KOPT-K1 (cell line): ENCODE measurements around the gene ULK4.

ENCODE experiments used
- H3K27ac ChIP-seq: fragments of 200-600 bp; sonication (generic); 2 replicates; pipeline ENCODE4 v1.5.1; 2016; ENCODE audit warnings: antibody characterized with exemption, mild to moderate bottlenecking, low read depth, low read length; ENCODE audit not compliant: poor library complexity, severe bottlenecking
- H3K36me3 ChIP-seq: fragments of 200-600 bp; sonication (generic); 2 replicates; pipeline ENCODE4 v1.5.1; 2017; ENCODE audit warnings: antibody characterized with exemption, mild to moderate bottlenecking, low read length, moderate library complexity; ENCODE audit not compliant: insufficient read depth
- H3K9me3 ChIP-seq: fragments of 200-600 bp; sonication (generic); 2 replicates; pipeline ENCODE4 v1.5.1; 2017; ENCODE audit warnings: antibody characterized with exemption, low read length, mild to moderate bottlenecking; ENCODE audit not compliant: insufficient read depth, poor library complexity, severe bottlenecking

The ULK4 gene

GRCh38 chr3:41321642-41321980 lies 640.3 kb downstream of the ULK4 start:
- Histone ChIP-seq H3K27ac (no peak overlapping the region), H3K36me3 (no peaks in the 10 kb centered on the region), H3K9me3 (no peaks in the 10 kb centered on the region)

DNA sequence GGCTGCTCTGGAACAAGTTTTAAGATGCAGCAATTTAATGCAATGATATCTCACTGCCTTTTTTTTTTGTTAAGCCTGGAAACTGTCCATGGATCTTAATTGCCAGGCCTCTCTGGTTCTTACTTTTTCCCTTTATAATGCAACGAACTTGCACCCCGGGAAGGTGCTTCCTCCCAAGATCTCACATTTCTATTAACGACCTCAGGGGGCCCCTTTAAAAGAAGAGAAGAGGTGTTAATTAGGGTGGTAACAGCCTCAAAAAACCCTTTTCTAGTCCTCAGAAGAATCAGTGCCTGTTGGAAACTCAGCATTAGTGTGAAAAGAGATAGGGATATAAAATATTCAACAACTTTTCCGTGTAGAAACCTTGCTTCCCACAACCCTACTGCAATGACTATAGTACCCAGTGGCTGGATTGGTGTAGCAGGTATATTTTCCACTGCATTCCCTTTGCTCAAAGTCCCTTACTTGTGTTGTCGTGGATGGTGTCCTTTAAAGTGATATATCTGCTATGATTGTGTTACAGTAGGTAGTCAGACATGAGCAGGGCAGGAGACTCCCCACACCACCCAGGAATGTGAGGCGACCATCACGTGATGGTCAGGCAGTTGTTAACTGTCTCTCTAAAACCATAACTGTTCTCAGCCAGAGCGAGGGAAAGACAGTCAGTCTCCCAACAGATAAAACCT lies 640.8 kb downstream of the ULK4 start:
- no peak overlapping the region for H3K27ac ChIP-seq

GRCh38 chr3:41318520-41318919 lies 643.4 kb downstream of the ULK4 start:
- Histone ChIP-seq H3K27ac (no peak overlapping the region), H3K36me3 (no peaks in the 10 kb centered on the region), H3K9me3 (no peaks in the 10 kb centered on the region)

More for the DNA sequence above, 640.8 kb downstream of the ULK4 start:
- H3K36me3 ChIP-seq, result no peaks in the 10 kb centered on the region
- H3K9me3 ChIP-seq, result no peaks in the 10 kb centered on the region

- H3K9me3 ChIP-seq, result no peaks in the 10 kb centered on the region
- no peak overlapping the region for H3K27ac ChIP-seq
- no peaks in the 10 kb centered on the region for H3K36me3 ChIP-seq
Measured at GRCh38 chr3:41317718-41318117, 644.2 kb downstream of the ULK4 start.

GRCh38 chr3:41317298-41317697 lies 644.6 kb downstream of the ULK4 start:
- Histone ChIP-seq H3K27ac (no peak overlapping the region), H3K36me3 (no peaks in the 10 kb centered on the region), H3K9me3 (no peaks in the 10 kb centered on the region)

DNA sequence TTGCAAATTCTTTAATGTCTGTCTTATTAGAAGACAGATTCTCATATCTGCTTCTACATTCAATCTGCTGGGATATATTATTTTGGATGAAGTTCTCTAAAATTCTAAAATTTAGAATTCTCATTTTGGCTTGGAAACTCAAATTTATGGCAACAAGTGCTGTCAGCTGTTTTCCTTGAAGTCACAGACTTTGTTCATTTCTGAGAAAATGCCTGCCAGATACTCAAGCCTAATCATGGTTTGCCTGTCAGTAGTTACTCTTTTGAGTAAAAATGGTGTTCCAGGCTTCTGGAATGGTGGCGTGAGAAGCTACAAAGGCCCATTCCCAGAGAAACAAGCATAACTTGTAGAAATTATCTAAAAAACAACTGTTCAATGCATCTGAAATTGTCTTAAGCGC lies 646.8 kb downstream of the ULK4 start:
- H3K9me3 ChIP-seq, result no peaks in the 10 kb centered on the region

GRCh38 chr3:41308119-41308518 lies 653.8 kb downstream of the ULK4 start:
- H3K27ac ChIP-seq, result no peak overlapping the region
- no peaks in the 10 kb centered on the region for H3K9me3 ChIP-seq
- no peaks in the 10 kb centered on the region for H3K36me3 ChIP-seq

More for the DNA sequence above, 646.8 kb downstream of the ULK4 start:
- no peaks in the 10 kb centered on the region for H3K36me3 ChIP-seq
- no peak overlapping the region for H3K27ac ChIP-seq

DNA sequence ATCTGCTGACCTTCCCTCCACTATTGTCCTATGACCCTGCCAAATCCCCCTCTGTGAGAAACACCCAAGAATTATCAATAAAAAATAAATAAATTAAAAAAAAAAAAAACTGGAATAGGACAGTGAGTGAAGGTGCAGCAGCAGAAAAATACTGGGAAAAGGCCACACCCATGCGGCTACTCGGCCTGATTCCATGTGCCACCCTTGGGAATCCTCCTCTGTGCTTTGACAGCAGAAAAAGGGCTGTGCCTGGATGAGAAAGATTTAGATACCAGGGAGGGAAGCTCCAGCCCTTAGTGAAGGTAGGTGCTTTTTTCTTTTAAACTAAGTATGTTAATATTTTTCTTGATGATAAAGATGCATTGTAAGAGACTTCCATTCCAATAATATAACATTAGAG lies 654.8 kb downstream of the ULK4 start:
- Histone ChIP-seq H3K9me3 (no peaks in the 10 kb centered on the region), H3K27ac (no peak overlapping the region), H3K36me3 (no peaks in the 10 kb centered on the region)

DNA sequence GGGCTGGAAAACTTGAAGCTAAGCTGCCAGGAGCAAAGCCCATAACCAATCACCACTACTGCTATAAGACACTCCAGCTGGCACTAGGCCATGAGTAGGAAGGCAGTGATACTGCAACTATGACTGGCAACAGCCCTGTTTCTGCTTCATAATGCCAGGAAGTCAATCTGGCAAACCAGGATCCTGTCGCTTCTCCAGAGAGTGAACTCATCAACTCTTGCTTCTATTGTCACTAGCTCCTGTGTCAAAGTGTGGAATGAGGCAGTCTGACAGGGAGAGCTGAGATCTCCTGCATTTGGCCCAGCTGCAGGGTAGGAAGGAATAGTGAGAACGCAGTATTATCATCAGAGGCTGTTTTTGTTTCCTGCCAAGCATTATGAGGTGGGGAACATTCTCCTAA lies 657.3 kb downstream of the ULK4 start:
- no peaks in the 10 kb centered on the region for H3K36me3 ChIP-seq
- H3K9me3 ChIP-seq, result no peaks in the 10 kb centered on the region
- no peak overlapping the region for H3K27ac ChIP-seq

- Histone ChIP-seq H3K27ac (no peak overlapping the region), H3K9me3 (no peaks in the 10 kb centered on the region), H3K36me3 (no peaks in the 10 kb centered on the region)
Measured at GRCh38 chr3:41302295-41302694, 659.6 kb downstream of the ULK4 start.

DNA sequence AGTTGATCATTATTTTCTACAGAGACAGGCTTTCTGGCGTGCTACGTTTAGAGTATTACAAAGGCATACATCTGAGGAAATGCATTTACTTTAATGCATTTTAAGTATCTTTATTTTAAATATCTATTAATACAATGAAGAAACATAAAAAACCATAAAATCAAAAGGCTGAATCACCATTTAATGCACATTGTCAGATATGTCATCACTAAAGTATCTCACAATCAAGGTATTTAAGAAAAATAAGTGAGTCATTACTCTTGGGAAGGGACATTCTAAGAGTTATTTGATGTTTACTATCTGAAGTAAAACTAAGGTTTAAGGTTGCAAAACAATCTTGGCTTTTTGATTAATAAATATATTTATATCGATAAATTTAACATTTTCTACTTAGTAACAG lies 660.4 kb downstream of the ULK4 start:
- H3K36me3 ChIP-seq, result no peaks in the 10 kb centered on the region
- no peaks in the 10 kb centered on the region for H3K9me3 ChIP-seq

DNA sequence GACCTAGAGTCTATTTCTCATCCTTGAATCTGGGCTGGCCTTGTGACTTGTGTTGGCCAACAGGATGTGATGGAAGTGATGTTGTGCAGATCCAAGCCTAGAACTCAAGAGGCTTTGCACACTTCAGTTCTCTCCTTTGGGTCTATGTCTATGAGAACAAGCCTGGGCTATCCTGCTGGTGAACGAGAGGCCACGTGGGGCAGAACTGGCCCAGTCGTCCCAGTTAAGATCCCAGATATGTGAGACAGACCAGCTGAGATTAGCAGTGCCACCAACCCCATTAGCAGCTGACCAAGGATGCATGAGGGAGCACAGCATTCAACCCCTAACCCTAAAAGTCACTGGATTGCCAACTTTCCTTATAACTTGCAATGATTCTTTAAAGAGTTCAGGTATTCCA lies 662.9 kb downstream of the ULK4 start:
- Histone ChIP-seq H3K27ac (no peak overlapping the region), H3K9me3 (no peaks in the 10 kb centered on the region), H3K36me3 (no peaks in the 10 kb centered on the region)

More for the DNA sequence above, 660.4 kb downstream of the ULK4 start:
- H3K27ac ChIP-seq, result no peak overlapping the region

GRCh38 chr3:41297750-41298149 lies 664.2 kb downstream of the ULK4 start:
- Histone ChIP-seq H3K36me3 (no peaks in the 10 kb centered on the region), H3K27ac (no peak overlapping the region), H3K9me3 (no peaks in the 10 kb centered on the region)

DNA sequence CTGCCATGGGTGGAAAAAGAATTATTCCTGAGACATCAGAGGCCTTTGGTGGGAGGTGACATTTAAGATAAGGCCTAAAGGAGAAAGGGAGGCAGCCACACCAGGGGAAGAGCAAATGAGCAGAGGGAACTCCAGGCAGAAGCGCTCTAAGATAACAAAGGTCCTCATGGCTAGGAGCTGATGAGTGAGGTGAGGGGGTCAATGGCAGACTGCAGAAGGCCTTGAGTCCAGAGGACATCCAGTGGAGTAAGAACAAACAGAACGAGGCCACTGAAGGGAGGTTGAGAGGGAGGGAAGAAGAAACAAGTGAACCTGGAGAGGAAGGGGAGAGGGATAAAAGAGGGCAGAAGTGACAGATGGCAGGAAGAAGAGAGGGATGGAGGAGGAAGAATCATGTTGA lies 665.3 kb downstream of the ULK4 start:
- Histone ChIP-seq H3K36me3 (no peaks in the 10 kb centered on the region), H3K9me3 (no peaks in the 10 kb centered on the region), H3K27ac (no peak overlapping the region)

GRCh38 chr3:41295740-41296139 lies 666.2 kb downstream of the ULK4 start:
- Histone ChIP-seq H3K9me3 (no peaks in the 10 kb centered on the region), H3K27ac (no peak overlapping the region), H3K36me3 (no peaks in the 10 kb centered on the region)

DNA sequence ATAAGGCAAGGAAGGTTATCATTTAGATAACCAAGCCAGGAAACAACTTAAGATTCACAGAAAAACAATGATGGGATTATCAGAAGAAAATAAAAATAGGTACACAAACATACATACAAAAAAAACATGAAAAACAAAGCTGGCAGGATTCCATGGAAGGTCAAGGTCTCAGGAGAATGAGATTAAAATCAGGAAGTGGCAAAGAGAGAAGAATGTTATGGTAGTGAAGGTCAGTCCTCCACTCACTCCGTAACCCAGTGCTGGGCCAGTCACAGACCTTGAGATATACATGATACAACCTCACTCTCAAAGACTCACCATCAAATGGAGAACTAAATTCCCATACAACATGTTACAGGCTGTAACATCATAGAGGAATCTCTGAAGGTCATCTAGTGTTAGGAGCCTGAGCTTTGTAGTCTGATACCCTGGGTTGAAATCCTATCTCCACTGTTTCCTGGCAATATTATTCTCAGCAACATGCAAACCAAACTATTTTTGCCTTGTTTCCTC lies 668.7 kb downstream of the ULK4 start:
- H3K36me3 ChIP-seq, result no peaks in the 10 kb centered on the region
- no peak overlapping the region for H3K27ac ChIP-seq
- H3K9me3 ChIP-seq, result no peaks in the 10 kb centered on the region
